Nephron progenitor cell (in vitro differentiated cells): ENCODE data around the gene INSYN1.

ENCODE experiments used
- DNase-seq: peaks from one replicate; pipeline ENCODE4 v3.0.0; 2021
- H3K27ac Mint-ChIP-seq: 2 replicates; pipeline ENCODE4 v1.8.0; 2021; ENCODE audit warnings: mild to moderate bottlenecking, moderate library complexity, mixed read lengths
- H3K27me3 Mint-ChIP-seq: 2 replicates; pipeline ENCODE4 v1.8.0; 2021; ENCODE audit warnings: mild to moderate bottlenecking, low read depth, mixed read lengths; ENCODE audit not compliant: poor library complexity
- H3K36me3 Mint-ChIP-seq: 2 replicates; pipeline ENCODE4 v1.8.0; 2021; ENCODE audit warnings: low read depth, mixed read lengths
- H3K4me1 Mint-ChIP-seq: 2 replicates; pipeline ENCODE4 v1.8.0; 2021; ENCODE audit warnings: mixed read lengths
- H3K4me3 Mint-ChIP-seq: 2 replicates; pipeline ENCODE4 v1.8.0; 2021; ENCODE audit warnings: mild to moderate bottlenecking, moderate library complexity, mixed read lengths
- H3K9me3 Mint-ChIP-seq: 2 replicates; pipeline ENCODE4 v1.8.0; 2021; ENCODE audit warnings: mild to moderate bottlenecking, moderate library complexity, mixed read lengths
- TF ChIP-seq, protein P1 (sequence below): fragments of 200-600 bp; sonication (generic); IDR thresholded peaks from 2 replicates; pipeline ENCODE4 v1.5.0; 2021; ENCODE audit warnings: antibody characterized with exemption

Gene INSYN1

GRCh38 chr15:73724212-73724611, 28.9 kb downstream of the INSYN1 start:
- no peak for DNase-seq
- peaks cover 18% of the 10 kb centered on the region for H3K4me1 Mint-ChIP-seq
- H3K9me3 Mint-ChIP-seq: no peaks in the 10 kb centered on the region
- H3K27me3 Mint-ChIP-seq: peaks cover 9% of the 10 kb centered on the region
- TF ChIP-seq, protein P1, sequence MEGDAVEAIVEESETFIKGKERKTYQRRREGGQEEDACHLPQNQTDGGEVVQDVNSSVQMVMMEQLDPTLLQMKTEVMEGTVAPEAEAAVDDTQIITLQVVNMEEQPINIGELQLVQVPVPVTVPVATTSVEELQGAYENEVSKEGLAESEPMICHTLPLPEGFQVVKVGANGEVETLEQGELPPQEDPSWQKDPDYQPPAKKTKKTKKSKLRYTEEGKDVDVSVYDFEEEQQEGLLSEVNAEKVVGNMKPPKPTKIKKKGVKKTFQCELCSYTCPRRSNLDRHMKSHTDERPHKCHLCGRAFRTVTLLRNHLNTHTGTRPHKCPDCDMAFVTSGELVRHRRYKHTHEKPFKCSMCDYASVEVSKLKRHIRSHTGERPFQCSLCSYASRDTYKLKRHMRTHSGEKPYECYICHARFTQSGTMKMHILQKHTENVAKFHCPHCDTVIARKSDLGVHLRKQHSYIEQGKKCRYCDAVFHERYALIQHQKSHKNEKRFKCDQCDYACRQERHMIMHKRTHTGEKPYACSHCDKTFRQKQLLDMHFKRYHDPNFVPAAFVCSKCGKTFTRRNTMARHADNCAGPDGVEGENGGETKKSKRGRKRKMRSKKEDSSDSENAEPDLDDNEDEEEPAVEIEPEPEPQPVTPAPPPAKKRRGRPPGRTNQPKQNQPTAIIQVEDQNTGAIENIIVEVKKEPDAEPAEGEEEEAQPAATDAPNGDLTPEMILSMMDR: no peak
- H3K4me3 Mint-ChIP-seq: peak overlapping the region; percentile 69
- no peaks in the 10 kb centered on the region for H3K36me3 Mint-ChIP-seq
- H3K27ac Mint-ChIP-seq: peak overlapping the region; percentile 52

DNA sequence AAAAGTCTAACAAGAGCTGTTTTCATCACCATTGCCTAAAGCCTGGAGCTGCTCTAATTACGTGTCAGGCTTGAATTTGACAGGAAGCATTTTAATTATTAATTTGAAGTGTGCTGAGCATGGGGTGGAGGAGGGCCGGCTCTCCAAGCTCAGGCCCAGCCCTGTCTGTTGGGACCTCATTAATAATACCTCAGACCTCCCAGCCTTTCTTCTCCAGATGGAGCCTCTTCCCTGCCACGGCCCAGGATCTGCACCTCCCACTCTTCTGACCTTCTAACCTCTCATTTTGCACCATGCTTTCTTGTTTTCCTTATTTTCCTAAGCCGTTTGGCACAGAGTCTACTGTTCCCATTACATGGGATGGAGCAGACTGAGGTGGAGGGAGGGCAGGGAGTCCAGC, 30.0 kb downstream of the INSYN1 start:
- Mint-ChIP-seq H3K36me3 (no peaks in the 10 kb centered on the region), H3K27ac (no peak overlapping the region), H3K9me3 (no peaks in the 10 kb centered on the region), H3K4me3 (no peak overlapping the region), H3K27me3 (peaks cover 9% of the 10 kb centered on the region), H3K4me1 (peaks cover 18% of the 10 kb centered on the region)
- no peak for DNase-seq
- TF ChIP-seq, protein P1: no peak

DNA sequence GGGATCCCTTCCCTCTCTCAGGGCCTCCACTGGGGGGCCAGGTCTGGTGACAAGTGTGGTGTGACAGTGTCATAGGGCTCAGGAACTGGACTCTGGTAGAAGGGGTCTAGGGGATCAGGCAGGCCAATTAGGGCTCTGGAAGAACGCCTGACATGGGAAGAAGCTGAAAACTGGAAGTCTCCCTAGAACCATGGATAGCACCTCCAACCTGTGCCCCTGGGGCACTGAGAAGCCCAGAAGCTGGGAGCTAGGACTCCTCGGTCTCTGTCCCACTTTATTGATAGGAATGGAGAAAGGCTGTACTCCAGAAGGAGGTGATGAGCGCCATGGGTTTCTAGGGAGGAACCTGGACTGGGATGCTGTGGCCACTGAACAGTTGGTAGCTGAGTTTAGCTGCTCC, 30.7 kb downstream of the INSYN1 start:
- H3K27ac Mint-ChIP-seq: no peak overlapping the region
- H3K4me3 Mint-ChIP-seq: no peak overlapping the region
- TF ChIP-seq, protein P1: no peak
- no peaks in the 10 kb centered on the region for H3K36me3 Mint-ChIP-seq
- DNase-seq: no peak
- no peaks in the 10 kb centered on the region for H3K9me3 Mint-ChIP-seq
- peaks cover 18% of the 10 kb centered on the region for H3K4me1 Mint-ChIP-seq
- H3K27me3 Mint-ChIP-seq: peaks cover 9% of the 10 kb centered on the region

DNA sequence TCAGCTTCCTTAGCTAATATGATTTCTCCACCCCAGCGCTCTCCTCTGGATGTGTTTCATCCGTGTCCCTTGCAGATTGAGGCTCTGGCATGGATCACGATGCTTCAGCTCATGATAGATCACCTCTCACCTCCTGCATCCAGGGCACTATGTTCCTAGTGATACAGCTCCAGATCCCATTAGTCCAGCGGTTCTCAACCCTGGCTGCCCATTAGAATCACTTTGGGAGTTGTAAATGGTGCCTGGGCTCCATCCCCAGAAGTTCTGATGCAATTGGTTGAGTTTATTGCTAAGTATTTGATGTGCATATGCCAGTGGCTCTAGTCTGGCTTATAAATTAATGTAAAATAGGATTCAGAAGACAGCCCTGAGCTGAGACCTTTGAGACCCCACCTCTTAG, 34.5 kb downstream of the INSYN1 start:
- TF ChIP-seq, protein P1: no peak
- Mint-ChIP-seq H3K4me1 (peaks cover 9% of the 10 kb centered on the region), H3K9me3 (no peaks in the 10 kb centered on the region), H3K36me3 (peaks cover 11% of the 10 kb centered on the region), H3K27me3 (peaks cover 5% of the 10 kb centered on the region), H3K27ac (no peak overlapping the region), H3K4me3 (no peak overlapping the region)
- no peak for DNase-seq

DNA sequence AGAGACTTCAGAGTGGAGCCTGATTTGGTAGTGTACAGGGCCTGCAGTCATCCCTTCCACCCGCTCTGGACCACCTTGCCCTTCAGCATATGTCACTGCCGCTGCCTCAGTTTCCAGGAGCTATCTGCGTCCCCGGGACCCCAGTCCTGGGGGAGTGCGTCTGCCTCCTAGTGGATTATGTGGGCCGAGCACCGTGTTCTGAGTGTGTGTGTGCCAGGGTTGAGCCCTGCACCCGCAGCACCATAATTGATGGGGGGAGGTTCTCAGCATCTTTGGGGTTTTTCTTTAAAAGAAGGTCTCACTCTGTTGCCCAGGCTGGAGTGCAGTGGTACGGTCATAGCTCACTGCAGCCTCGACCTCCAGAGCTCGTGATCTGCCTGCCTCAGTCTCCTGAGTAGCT, 35.3 kb downstream of the INSYN1 start:
- no peaks in the 10 kb centered on the region for H3K9me3 Mint-ChIP-seq
- H3K4me1 Mint-ChIP-seq: peaks cover 1% of the 10 kb centered on the region
- no peak overlapping the region for H3K4me3 Mint-ChIP-seq
- TF ChIP-seq, protein P1: no peak
- no peak for DNase-seq
- H3K36me3 Mint-ChIP-seq: peaks cover 20% of the 10 kb centered on the region
- H3K27ac Mint-ChIP-seq: no peak overlapping the region
- no peaks in the 10 kb centered on the region for H3K27me3 Mint-ChIP-seq

DNA sequence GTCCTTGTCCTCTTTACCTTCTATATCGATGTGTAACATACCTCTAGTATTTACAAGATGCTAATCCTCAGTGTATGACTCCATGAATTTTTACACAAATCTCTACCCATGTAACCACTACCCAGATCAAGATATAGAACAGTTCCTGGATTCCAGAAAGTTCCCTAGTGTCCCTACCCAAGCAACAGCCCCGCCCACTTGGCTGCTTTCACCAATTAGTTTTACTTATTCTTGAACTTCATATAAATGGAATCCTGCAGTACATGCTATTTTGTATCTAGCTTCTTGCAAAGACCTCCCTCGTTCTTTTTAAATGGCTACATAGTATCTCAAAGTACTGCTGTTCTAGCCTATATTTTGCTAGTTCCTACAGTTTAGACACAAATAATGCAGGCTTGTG, 35.9 kb downstream of the INSYN1 start:
- no peak overlapping the region for H3K4me3 Mint-ChIP-seq
- no peak for DNase-seq
- TF ChIP-seq, protein P1: no peak
- H3K36me3 Mint-ChIP-seq: peaks cover 26% of the 10 kb centered on the region
- H3K4me1 Mint-ChIP-seq: no peaks in the 10 kb centered on the region
- no peaks in the 10 kb centered on the region for H3K9me3 Mint-ChIP-seq
- H3K27ac Mint-ChIP-seq: no peak overlapping the region
- no peaks in the 10 kb centered on the region for H3K27me3 Mint-ChIP-seq
